22Rv1 (cell line): ENCODE data around the gene REL.

ENCODE experiments used
- CTCF ChIP-seq: fragments of 450-650 bp; IDR thresholded peaks from 2 replicates; pipeline ENCODE4 v1.5.1; 2017; ENCODE audit warnings: mild to moderate bottlenecking
- ZFX ChIP-seq: fragments of 450-650 bp; IDR thresholded peaks from 2 replicates; pipeline ENCODE4 v1.6.1; 2017; ENCODE audit warnings: antibody characterized with exemption, borderline replicate concordance

- TF ChIP-seq CTCF (no peak), ZFX (no peak)
Measured at GRCh38 chr2:60974652-60975051, 93.3 kb downstream of the REL start.
